Sigmoid colon (tissue), 7 donors: ENCODE data around the gene SASS6. TPM values are rescaled to one million over a fixed set of nuclear protein-coding genes. Genes with fewer than 3 reads are reported as not detected.

Experiments used
- DNase-seq: peaks from one replicate; pipeline ENCODE4 v3.0.0-alpha.2; 2019
- H3K27ac ChIP-seq, 4 donors: fragments of 200-600 bp; sonication (generic); one replicate each; pipeline ENCODE4 v1.5.1; 2016 to 2019; ENCODE audit warnings: mild to moderate bottlenecking in 1 of 4
- H3K27me3 ChIP-seq, 3 donors: fragments of 200-600 bp; sonication (generic); one replicate each; pipeline ENCODE4 v1.5.1; 2019; ENCODE audit warnings: mild to moderate bottlenecking in 1 of 3
- H3K36me3 ChIP-seq, 4 donors: fragments of 200-600 bp; sonication (generic); one replicate each; pipeline ENCODE4 v1.5.1; 2016 to 2019
- H3K4me1 ChIP-seq, 4 donors: fragments of 200-600 bp; sonication (generic); one replicate each; pipeline ENCODE4 v1.5.1; 2017 to 2019
- H3K4me3 ChIP-seq, 4 donors: fragments of 200-600 bp; sonication (generic); one replicate each; pipeline ENCODE4 v1.5.1; 2017 to 2019; ENCODE audit warnings: mild to moderate bottlenecking in 2 of 4, moderate library complexity in 1 of 4
- H3K9me3 ChIP-seq, 4 donors: fragments of 200-600 bp in 3 of 4; sonication (generic) in 3 of 4; one replicate each; pipeline versions ENCODE4 v1.5.1 to v1.6.1; 2013 to 2019
- EP300 ChIP-seq, 4 donors: sonication (generic); formaldehyde crosslinking; IDR thresholded peaks; one replicate each; pipeline ENCODE4 v1.6.1; 2017; ENCODE audit warnings: antibody characterized with exemption in 4 of 4
- POLR2A ChIP-seq, 2 donors: fragments of 450-650 bp; IDR thresholded peaks; one replicate each; pipeline ENCODE4 v1.6.1; 2016; ENCODE audit warnings: antibody characterized with exemption in 2 of 2, mild to moderate bottlenecking in 2 of 2, moderate library complexity in 2 of 2
- POLR2AphosphoS5 ChIP-seq, 4 donors: sonication (generic); formaldehyde crosslinking; IDR thresholded peaks; one replicate each; pipeline ENCODE4 v1.6.1; 2017; ENCODE audit warnings: antibody characterized with exemption in 4 of 4
- WGBS, 2 donors: extraction: QIAGEN DNeasy Blood & Tissue Kit; methylation state at CpG; one replicate each; pipeline ENCODE4 v1.1.7; 2013; 5-methylcytosine and 5-hydroxymethylcytosine counted together
- intact Hi-C: fragments of 100-400 bp; cut with DNase I; formaldehyde crosslinking; loops from one replicate; pipeline ENCODE4 v1.15.1; 2023
- polyA plus RNA-seq, 3 donors: library from polyadenylated mRNA; stranded (reverse); fragments of 200-250 nt; gene quantifications; one replicate each; pipeline ENCODE4 v1.2.3, GENCODE V29; 2013
- total RNA-seq, 4 donors: library from RNA; depleted of rRNA; stranded (reverse); fragments of >200 nt; gene quantifications; one replicate each; pipeline ENCODE4 v1.1.0, GENCODE V29; 2016
- TF ChIP-seq, protein P1 (sequence below), 4 experiments: fragments of 450-650 bp in 3 of 4; fragments of 200-600 bp in 1 of 4; IDR thresholded peaks; one replicate each; pipeline ENCODE4 v1.5.1; 2016 to 2019; ENCODE audit warnings: antibody characterized with exemption in 4 of 4, mild to moderate bottlenecking in 3 of 4, moderate library complexity in 2 of 4
- donor health status: healthy with polysubstance abuse.
- donor health status: Bipolar disorder and iron deficiency.
- donor health status: healthy.

The SASS6 gene
- total and polyA plus RNA-seq, 7 donors, result 0.92 to 7.1 (median 2.7) TPM

DNA sequence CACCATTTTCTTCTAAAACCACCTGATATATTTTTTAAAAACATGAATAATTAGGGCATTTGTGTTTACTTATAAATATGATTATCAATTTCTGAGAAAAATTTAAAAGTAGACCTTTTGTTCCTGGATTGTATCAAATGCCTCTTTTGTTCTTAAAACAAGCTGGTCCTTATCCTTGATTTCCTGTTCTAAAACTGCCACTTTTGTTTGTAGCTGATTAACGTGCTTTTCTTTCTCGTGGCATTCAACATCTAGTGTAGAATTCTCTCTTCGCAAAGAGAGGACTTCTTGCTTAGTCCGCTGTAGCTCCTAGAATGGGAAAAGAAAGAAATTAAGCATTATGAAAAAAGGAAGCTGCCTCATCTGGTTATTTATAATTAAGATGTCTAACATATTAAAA, 25.0 kb downstream of the SASS6 start:
- H3K36me3 ChIP-seq, result peaks cover 4 to 58% (median 10%) of the 10 kb centered on the region in 4 donors

DNA sequence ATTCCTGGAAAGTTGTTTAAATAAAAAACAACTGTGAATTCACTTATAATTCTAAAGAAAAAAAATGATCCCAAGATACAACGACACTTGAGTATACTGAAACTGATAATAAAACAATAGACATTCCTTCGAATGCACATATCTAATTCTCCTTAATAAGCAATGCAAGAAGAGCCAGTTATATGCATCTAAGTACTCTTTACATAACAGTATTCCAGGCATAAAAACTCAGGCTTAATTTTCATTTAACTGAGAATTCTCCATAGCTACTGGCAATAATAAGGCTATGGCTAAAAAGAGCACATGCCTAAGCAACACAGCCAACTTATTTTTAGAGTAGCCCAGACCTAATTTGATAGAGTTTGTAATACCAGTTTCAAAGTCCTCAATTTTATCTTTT, 31.2 kb downstream of the SASS6 start:
- no peak for DNase-seq
- H3K36me3 ChIP-seq, result peaks cover 4 to 58% (median 8%) of the 10 kb centered on the region in 4 donors
- no peak overlapping the region for H3K27ac ChIP-seq
- H3K4me1 ChIP-seq, result no peaks in the 10 kb centered on the region
- no peaks in the 10 kb centered on the region for H3K9me3 ChIP-seq
- TF ChIP-seq POLR2A (IDR thresholded peaks at IDR 0.05), result no peak
- TF ChIP-seq, protein P1, sequence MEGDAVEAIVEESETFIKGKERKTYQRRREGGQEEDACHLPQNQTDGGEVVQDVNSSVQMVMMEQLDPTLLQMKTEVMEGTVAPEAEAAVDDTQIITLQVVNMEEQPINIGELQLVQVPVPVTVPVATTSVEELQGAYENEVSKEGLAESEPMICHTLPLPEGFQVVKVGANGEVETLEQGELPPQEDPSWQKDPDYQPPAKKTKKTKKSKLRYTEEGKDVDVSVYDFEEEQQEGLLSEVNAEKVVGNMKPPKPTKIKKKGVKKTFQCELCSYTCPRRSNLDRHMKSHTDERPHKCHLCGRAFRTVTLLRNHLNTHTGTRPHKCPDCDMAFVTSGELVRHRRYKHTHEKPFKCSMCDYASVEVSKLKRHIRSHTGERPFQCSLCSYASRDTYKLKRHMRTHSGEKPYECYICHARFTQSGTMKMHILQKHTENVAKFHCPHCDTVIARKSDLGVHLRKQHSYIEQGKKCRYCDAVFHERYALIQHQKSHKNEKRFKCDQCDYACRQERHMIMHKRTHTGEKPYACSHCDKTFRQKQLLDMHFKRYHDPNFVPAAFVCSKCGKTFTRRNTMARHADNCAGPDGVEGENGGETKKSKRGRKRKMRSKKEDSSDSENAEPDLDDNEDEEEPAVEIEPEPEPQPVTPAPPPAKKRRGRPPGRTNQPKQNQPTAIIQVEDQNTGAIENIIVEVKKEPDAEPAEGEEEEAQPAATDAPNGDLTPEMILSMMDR (IDR thresholded peaks at IDR 0.05), result no peak
- TF ChIP-seq EP300 (IDR thresholded peaks at IDR 0.05), result no peak
- no peak for TF ChIP-seq POLR2AphosphoS5 (IDR thresholded peaks at IDR 0.05)
- 92 to 93% methylated on average over 2 of the region's 2 CpGs for WGBS, 2 donors
- H3K4me3 ChIP-seq, result no peak overlapping the region
- intact Hi-C loops, result no loop called here
- H3K27me3 ChIP-seq, result no peaks in the 10 kb centered on the region

More for the DNA sequence above, 25.0 kb downstream of the SASS6 start:
- no peak overlapping the region for H3K27ac ChIP-seq
- no peak for TF ChIP-seq POLR2AphosphoS5 (IDR thresholded peaks at IDR 0.05)
- no peak for TF ChIP-seq POLR2A (IDR thresholded peaks at IDR 0.05)
- TF ChIP-seq, protein P1 (IDR thresholded peaks at IDR 0.05), result no peak
- TF ChIP-seq EP300 (IDR thresholded peaks at IDR 0.05), result no peak
- intact Hi-C loops, result no loop called here
- no peaks in the 10 kb centered on the region for H3K27me3 ChIP-seq
- 92 to 94% methylated on average over 4 of the region's 4 CpGs for WGBS, 2 donors
- no peak overlapping the region for H3K4me3 ChIP-seq
- H3K9me3 ChIP-seq, result no peaks in the 10 kb centered on the region
- no peaks in the 10 kb centered on the region for H3K4me1 ChIP-seq
- no peak for DNase-seq

DNA sequence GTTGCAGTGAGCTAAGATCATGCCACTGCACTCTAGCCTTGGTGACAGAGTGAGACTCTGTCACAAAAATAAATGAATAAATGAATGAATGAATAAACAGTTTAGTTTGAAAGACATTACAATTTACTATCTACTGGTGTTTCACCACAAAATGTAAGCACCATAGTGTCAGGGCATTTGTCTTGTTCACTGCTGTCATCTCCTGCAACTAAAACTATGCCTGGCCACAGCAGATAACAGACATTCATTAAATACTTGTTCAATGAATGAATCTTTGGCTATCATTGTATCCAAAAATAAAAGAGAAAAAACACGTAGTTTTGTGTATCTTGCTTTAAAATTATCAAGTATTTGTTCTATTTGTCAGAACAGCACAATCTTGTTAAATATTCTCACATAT, 32.5 kb downstream of the SASS6 start:
- 79 to 89% methylated on average over 1 of the region's 1 CpG for WGBS, 2 donors
- intact Hi-C loops, result no loop called here

DNA sequence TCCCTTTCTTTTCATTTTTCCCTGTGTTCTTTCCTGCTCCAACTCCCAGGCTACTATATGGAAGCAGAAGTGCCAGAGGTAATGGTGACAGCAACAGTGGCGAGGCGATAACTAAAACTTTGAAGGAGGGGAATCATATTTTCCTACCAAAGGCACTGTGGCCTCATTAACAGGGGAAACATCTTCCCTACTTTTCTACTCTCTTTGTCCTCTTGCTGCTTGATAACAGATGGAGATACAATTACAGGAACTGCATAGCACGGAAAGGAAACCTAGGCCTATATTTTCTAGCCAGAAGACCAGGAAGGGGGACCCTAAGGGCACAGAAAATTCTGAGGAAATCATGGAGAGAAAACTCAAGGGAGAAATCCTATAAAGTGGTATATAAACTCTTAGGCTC, 42.3 kb downstream of the SASS6 start:
- Histone ChIP-seq H3K27me3 (no peaks in the 10 kb centered on the region), H3K4me1 (no peaks in the 10 kb centered on the region), H3K9me3 (no peaks in the 10 kb centered on the region), H3K36me3 (peaks cover 0 to 4% (median 0%) of the 10 kb centered on the region in 4 donors), H3K4me3 (no peak overlapping the region), H3K27ac (no peak overlapping the region)
- intact Hi-C loops, result no loop called here
- TF ChIP-seq, protein P1 (IDR thresholded peaks at IDR 0.05), result no peak
- TF ChIP-seq EP300 (IDR thresholded peaks at IDR 0.05) (no peak), POLR2AphosphoS5 (IDR thresholded peaks at IDR 0.05) (no peak), POLR2A (IDR thresholded peaks at IDR 0.05) (no peak)
- WGBS, 2 donors, result 96 to 98% methylated on average over 3 of the region's 3 CpGs
- no peak for DNase-seq

More for the DNA sequence above, 32.5 kb downstream of the SASS6 start:
- TF ChIP-seq POLR2A (IDR thresholded peaks at IDR 0.05) (no peak), EP300 (IDR thresholded peaks at IDR 0.05) (no peak), POLR2AphosphoS5 (IDR thresholded peaks at IDR 0.05) (no peak)
- TF ChIP-seq, protein P1 (IDR thresholded peaks at IDR 0.05), result no peak
- Histone ChIP-seq H3K4me3 (no peak overlapping the region), H3K27me3 (no peaks in the 10 kb centered on the region), H3K27ac (no peak overlapping the region), H3K4me1 (no peaks in the 10 kb centered on the region), H3K9me3 (no peaks in the 10 kb centered on the region), H3K36me3 (peaks cover 4 to 55% (median 8%) of the 10 kb centered on the region in 4 donors)
- no peak for DNase-seq

DNA sequence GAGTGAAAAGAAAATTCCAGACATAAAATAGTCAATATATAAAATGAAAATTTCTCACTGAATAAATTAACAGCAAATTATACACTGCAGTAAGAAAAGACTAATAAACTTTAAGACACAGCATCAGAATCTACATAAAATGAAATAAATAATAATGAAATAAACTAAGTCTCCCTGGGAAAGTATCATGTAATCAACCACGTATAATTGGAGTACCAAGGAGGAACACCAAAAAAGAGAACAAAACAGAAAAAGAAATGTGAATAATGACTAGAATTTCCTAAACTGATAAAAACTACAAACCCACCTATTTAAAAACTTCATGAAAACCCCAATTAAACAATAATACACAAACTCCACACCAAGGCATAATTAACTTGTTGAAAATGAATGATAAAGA, 43.6 kb downstream of the SASS6 start:
- Histone ChIP-seq H3K9me3 (no peaks in the 10 kb centered on the region), H3K4me3 (no peak overlapping the region), H3K27ac (no peak overlapping the region), H3K27me3 (no peaks in the 10 kb centered on the region), H3K4me1 (no peaks in the 10 kb centered on the region), H3K36me3 (peaks cover 0 to 4% (median 0%) of the 10 kb centered on the region in 4 donors)
- TF ChIP-seq, protein P1 (IDR thresholded peaks at IDR 0.05), result no peak
- no peak for TF ChIP-seq POLR2AphosphoS5 (IDR thresholded peaks at IDR 0.05)
- no peak for TF ChIP-seq POLR2A (IDR thresholded peaks at IDR 0.05)
- TF ChIP-seq EP300 (IDR thresholded peaks at IDR 0.05), result no peak
- 85 to 91% methylated on average over 1 of the region's 1 CpG for WGBS, 2 donors
- intact Hi-C loops, result no loop called here
- DNase-seq, result no peak
